ENCODE measurements around the gene LTBP1.

Gene LTBP1

DNA sequence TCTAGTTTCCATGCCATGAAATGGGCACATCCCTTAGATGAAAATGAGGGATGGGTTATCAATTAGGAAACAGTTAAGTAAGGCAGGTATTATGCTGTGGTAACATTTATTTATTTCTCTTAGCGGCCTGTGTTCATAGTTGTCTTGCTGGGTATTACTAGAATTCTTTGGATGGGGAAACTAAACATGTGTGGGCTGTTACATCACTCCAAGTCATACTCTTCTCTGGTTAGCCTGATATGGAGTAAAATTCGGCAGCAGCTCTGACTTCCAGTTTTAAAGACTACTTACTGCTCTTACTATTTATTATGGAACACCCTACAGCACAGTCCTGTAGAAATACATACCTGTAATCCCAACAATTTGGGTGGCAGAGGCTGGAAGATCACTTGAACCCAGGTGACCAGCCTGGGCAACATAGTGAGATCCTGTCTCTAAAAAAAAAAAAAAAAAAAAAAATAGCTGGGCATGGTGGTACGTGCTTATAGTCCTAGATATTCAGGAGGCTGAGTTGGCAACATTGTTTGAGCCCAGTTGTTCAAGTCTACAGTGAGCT, 496.6 kb downstream of the LTBP1 start:
- no peak for DNase-seq

DNA sequence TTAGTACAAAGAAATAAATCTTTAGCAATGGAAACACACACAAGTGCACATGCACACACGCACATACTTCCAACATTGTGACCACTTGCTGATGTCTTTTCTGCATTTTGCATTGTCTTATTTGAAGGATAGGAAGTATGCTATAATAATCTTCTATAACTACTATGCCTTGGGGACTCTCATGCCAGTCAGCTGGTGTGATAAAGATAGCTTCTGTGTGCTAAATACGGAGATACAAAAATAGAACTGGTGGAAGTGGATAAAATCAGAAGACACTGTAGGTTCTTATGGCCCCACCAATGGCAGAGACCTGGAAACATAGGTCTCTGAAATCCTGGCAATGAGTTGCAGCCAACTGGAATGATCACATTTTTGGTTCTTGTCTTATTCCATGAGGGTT, 498.2 kb downstream of the LTBP1 start:
- DNase-seq: no peak

DNA sequence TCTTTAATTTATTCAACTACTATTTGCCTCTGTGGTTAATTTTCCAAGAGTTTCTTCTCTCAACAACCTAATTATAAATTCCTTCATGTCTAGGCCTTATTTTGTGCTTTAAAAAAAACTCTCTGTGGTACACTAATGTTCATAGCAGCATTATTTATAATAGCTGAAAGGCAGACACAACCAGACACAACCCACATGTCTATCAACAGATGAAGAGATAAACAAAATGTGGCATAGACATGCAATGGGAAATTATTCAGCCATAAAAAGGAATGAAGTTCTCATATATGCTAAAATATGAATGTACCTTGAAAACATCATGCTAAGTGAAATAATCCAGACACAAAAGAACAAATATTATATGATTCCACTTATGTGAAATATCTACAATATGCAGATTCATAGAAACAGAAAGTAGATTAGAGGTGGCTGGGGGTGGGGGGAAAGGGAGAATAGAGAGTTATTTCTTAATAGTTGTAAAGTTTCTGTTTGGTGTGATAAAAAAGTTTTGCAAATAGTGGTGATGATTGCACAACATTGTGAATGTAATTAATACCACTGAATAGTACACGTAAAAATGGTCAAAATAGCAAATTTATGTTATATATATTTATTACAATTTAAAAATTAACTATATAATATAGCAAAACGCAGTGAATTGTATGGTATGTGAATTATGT, 501.6 kb downstream of the LTBP1 start:
- DNase-seq: no peak
